ENCODE measurements around the gene DNAL4.

Gene DNAL4

DNA sequence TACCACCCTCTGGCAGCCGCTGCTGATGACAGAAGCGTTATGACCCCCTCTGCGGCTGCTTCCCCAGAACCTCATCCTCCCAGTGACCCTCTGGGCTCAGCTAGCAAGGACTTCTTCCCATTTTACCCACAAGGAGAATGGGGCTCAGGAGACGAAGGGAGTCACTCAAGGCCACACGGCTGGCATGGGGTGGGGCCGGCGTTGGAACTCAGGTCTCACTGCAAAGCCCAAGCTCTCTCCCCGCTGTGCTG is 21.4 kb downstream of the DNAL4 start:
- Histone ChIP-seq H3K4me1 (ENCODE audit: insufficient read depth, low read length) (no peaks in the 10 kb centered on the region), H3K4me3 (ENCODE audit: low read depth in 1 of 2, low read length in 2 of 2) (no peak overlapping the region), H3K9ac (ENCODE audit: low read depth, low read length) (no peak overlapping the region), H3K27ac (ENCODE audit: low read length) (no peak overlapping the region), H3K79me2 (ENCODE audit: insufficient read depth, low read length) (no peaks in the 10 kb centered on the region), H2AFZ (ENCODE audit: low read depth, low read length) (no peak overlapping the region), H4K20me1 (ENCODE audit: insufficient read depth, low read length) (0 out of 2 replicates have a peak, but pooled peaks cover 2% of the 10 kb centered on the region), H3K27me3 (ENCODE audit: insufficient read depth, low read length, poor library complexity) (no peaks in the 10 kb centered on the region), H3K4me2 (ENCODE audit: insufficient read depth, low read length) (no peak overlapping the region), H3K36me3 (ENCODE audit: insufficient read depth, low read length) (no peaks in the 10 kb centered on the region), H3K9me3 (ENCODE audit: insufficient read depth, low read length, severe bottlenecking) (no peaks in the 10 kb centered on the region)
- no peak for TF ChIP-seq EZH2 (IDR thresholded peaks at IDR 0.05; ENCODE audit: borderline replicate concordance, low read depth, low read length, severe bottlenecking)
- TF ChIP-seq, protein P1, sequence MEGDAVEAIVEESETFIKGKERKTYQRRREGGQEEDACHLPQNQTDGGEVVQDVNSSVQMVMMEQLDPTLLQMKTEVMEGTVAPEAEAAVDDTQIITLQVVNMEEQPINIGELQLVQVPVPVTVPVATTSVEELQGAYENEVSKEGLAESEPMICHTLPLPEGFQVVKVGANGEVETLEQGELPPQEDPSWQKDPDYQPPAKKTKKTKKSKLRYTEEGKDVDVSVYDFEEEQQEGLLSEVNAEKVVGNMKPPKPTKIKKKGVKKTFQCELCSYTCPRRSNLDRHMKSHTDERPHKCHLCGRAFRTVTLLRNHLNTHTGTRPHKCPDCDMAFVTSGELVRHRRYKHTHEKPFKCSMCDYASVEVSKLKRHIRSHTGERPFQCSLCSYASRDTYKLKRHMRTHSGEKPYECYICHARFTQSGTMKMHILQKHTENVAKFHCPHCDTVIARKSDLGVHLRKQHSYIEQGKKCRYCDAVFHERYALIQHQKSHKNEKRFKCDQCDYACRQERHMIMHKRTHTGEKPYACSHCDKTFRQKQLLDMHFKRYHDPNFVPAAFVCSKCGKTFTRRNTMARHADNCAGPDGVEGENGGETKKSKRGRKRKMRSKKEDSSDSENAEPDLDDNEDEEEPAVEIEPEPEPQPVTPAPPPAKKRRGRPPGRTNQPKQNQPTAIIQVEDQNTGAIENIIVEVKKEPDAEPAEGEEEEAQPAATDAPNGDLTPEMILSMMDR (IDR thresholded peaks at IDR 0.05; ENCODE audit: borderline replicate concordance, extremely low read depth, low read length, poor library complexity, severe bottlenecking), result no peak
- DNase-seq, result no peak
- ATAC-seq (ENCODE audit: insufficient read depth, low read depth), result no peak

DNA sequence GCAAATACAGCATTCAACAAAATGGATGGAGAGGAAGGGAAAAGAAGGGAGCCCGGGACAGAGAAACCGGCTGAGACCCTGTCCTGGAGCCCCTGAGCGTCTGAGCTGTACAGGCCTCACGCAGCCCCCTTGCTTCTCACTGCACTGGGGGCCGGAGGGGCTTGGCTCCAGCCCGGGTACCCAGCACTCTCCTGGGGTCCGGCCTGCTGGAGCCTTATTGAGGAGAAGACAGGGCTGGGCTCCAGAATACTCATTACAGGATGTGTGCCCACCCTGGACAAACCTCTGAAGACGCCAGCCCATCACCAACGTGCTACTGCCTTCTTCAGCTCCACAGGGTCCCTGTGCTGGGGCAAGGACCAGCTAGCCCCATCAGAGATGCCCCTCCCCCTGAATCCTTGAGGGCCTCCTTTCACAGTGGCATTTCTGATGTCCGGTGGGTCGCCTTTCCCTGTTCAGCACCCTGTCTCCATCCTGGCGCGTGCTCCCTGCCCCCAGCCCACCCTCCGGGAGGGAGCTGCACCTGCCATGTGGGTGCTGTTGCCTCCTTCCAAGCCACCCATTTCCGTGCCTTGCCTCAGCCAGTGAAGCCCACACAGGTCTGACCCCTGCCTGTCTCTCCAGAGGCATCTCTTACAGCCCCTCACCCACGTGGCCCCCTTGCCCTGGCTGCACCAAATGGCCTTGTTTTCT is 23.5 kb downstream of the DNAL4 start:
- Histone ChIP-seq H4K20me1 (ENCODE audit: insufficient read depth, low read length) (no peaks in the 10 kb centered on the region), H3K4me2 (ENCODE audit: insufficient read depth, low read length) (no peak overlapping the region), H3K9me3 (ENCODE audit: insufficient read depth, low read length, severe bottlenecking) (no peaks in the 10 kb centered on the region), H2AFZ (ENCODE audit: low read depth, low read length) (no peak overlapping the region), H3K4me1 (ENCODE audit: insufficient read depth, low read length) (no peaks in the 10 kb centered on the region), H3K4me3 (ENCODE audit: low read depth in 1 of 2, low read length in 2 of 2) (no peak overlapping the region), H3K27me3 (ENCODE audit: insufficient read depth, low read length, poor library complexity) (no peaks in the 10 kb centered on the region), H3K27ac (ENCODE audit: low read length) (no peak overlapping the region), H3K36me3 (ENCODE audit: insufficient read depth, low read length) (no peaks in the 10 kb centered on the region), H3K79me2 (ENCODE audit: insufficient read depth, low read length) (no peaks in the 10 kb centered on the region), H3K9ac (ENCODE audit: low read depth, low read length) (no peak overlapping the region)
- TF ChIP-seq EZH2 (IDR thresholded peaks at IDR 0.05; ENCODE audit: borderline replicate concordance, low read depth, low read length, severe bottlenecking), result no peak
- TF ChIP-seq, protein P1 (IDR thresholded peaks at IDR 0.05; ENCODE audit: borderline replicate concordance, extremely low read depth, low read length, poor library complexity, severe bottlenecking), result no peak
- ATAC-seq (ENCODE audit: insufficient read depth, low read depth) (no peak), DNase-seq (no peak)

DNA sequence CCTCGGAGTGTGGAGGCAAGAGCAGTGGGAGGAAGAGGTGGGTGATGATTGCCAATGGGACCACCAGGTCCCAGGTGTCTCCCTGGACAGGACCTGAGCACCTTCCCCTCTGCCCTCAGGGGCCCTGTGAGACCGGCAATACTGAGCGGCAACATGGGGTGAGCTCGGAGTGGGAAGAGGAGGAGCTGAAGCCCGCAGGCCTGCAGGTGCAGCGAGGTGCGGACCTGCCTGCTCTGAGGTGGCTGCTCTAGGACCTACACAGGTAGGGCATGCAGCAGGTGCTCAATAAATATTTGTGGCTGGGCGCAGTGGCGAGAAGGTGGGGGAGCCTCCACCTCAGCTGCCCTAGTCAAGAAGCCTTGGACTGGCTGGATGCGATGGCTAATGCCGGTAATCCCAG is 25.9 kb downstream of the DNAL4 start:
- H3K79me2 ChIP-seq (ENCODE audit: insufficient read depth, low read length), result no peaks in the 10 kb centered on the region
- H3K4me2 ChIP-seq (ENCODE audit: insufficient read depth, low read length), result no peak overlapping the region
- no peaks in the 10 kb centered on the region for H3K36me3 ChIP-seq (ENCODE audit: insufficient read depth, low read length)
- H3K4me3 ChIP-seq (ENCODE audit: low read depth in 1 of 2, low read length in 2 of 2), result no peak overlapping the region
- H3K27ac ChIP-seq (ENCODE audit: low read length), result no peak overlapping the region
- TF ChIP-seq, protein P1 (IDR thresholded peaks at IDR 0.05; ENCODE audit: borderline replicate concordance, extremely low read depth, low read length, poor library complexity, severe bottlenecking), result no peak
- TF ChIP-seq EZH2 (IDR thresholded peaks at IDR 0.05; ENCODE audit: borderline replicate concordance, low read depth, low read length, severe bottlenecking), result no peak
- H3K27me3 ChIP-seq (ENCODE audit: insufficient read depth, low read length, poor library complexity), result no peaks in the 10 kb centered on the region
- DNase-seq, result no peak
- no peak for ATAC-seq (ENCODE audit: insufficient read depth, low read depth)
- no peak overlapping the region for H3K9ac ChIP-seq (ENCODE audit: low read depth, low read length)
- no peaks in the 10 kb centered on the region for H3K4me1 ChIP-seq (ENCODE audit: insufficient read depth, low read length)
- no peaks in the 10 kb centered on the region for H3K9me3 ChIP-seq (ENCODE audit: insufficient read depth, low read length, severe bottlenecking)
- H4K20me1 ChIP-seq (ENCODE audit: insufficient read depth, low read length), result no peaks in the 10 kb centered on the region
- H2AFZ ChIP-seq (ENCODE audit: low read depth, low read length), result no peak overlapping the region

DNA sequence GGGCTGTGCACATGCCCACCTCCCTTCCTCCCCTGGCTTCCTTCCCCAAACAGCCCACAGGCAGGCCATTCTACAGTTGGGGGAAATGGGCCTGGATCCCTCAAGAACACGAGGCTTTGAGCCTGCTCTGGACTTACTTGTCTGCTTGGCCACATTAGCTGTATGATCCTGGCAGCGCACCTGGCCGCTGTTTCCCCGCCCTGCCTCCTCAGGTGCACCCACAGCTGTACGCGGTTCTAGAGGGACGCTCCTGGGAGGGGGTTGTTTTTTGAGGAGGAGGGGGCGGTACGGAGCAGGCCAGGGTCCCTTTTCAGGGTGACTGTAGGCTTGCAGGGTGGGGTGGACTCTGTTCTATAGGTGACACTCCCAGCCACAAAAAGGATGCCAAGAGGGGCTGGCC is 26.6 kb downstream of the DNAL4 start:
- Histone ChIP-seq H2AFZ (ENCODE audit: low read depth, low read length) (no peak overlapping the region), H3K9me3 (ENCODE audit: insufficient read depth, low read length, severe bottlenecking) (no peaks in the 10 kb centered on the region), H3K9ac (ENCODE audit: low read depth, low read length) (no peak overlapping the region), H3K79me2 (ENCODE audit: insufficient read depth, low read length) (no peaks in the 10 kb centered on the region), H3K27me3 (ENCODE audit: insufficient read depth, low read length, poor library complexity) (no peaks in the 10 kb centered on the region), H3K36me3 (ENCODE audit: insufficient read depth, low read length) (no peaks in the 10 kb centered on the region), H3K4me1 (ENCODE audit: insufficient read depth, low read length) (no peaks in the 10 kb centered on the region), H4K20me1 (ENCODE audit: insufficient read depth, low read length) (no peaks in the 10 kb centered on the region), H3K4me2 (ENCODE audit: insufficient read depth, low read length) (no peak overlapping the region), H3K27ac (ENCODE audit: low read length) (no peak overlapping the region), H3K4me3 (ENCODE audit: low read depth in 1 of 2, low read length in 2 of 2) (no peak overlapping the region)
- DNase-seq (no peak), ATAC-seq (ENCODE audit: insufficient read depth, low read depth) (no peak)
- TF ChIP-seq, protein P1 (IDR thresholded peaks at IDR 0.05; ENCODE audit: borderline replicate concordance, extremely low read depth, low read length, poor library complexity, severe bottlenecking), result no peak
